HEK293 (cell line): ENCODE measurements around the gene AVP.
A peak's percentile ranks its signal among the peaks of the same experiment; 100 is the strongest.
"Not testable (repeated sequence)": the region's sequence is repeated elsewhere in the genome, so short reads cannot be mapped to it uniquely, and the experiment has no call there.

Experiments
- CTCF ChIA-PET: fragments of 350-600 bp; formaldehyde crosslinking; extraction: SDS; loops from one replicate; lab custom pipeline; 2021; ENCODE audit warnings: antibody characterized with exemption; lab: Yijun Ruan, JAX
- POLR2A ChIA-PET: fragments of 300-600 bp; formaldehyde crosslinking; extraction: SDS; loops from one replicate; lab custom pipeline; 2020; ENCODE audit warnings: antibody characterized with exemption, inconsistent platforms; lab: Yijun Ruan, JAX
- H3K27ac ChIP-seq: fragments of 200-500 bp; sonication (Bioruptor generic); 2 replicates; pipeline ENCODE4 v1.5.1; 2014; ENCODE audit warnings: low read depth, low read length, control low read depth, inconsistent platforms; ENCODE audit errors: extremely low read depth
- H3K36me3 ChIP-seq, 2 experiments: fragments of 200-500 bp in 1 of 2; sonication (Bioruptor generic) in 1 of 2; 1 replicate in 1 of 2; 2 replicates in 1 of 2; pipeline ENCODE4 v1.5.1; 2014 to 2017; ENCODE audit warnings: inconsistent platforms in 2 of 2, low read length in 2 of 2; ENCODE audit not compliant: control insufficient read depth in 2 of 2, insufficient read depth in 1 of 2
- H3K4me1 ChIP-seq: fragments of 200-500 bp; sonication (Bioruptor generic); 2 replicates; pipeline ENCODE4 v1.5.1; 2014; ENCODE audit warnings: mild to moderate bottlenecking, low read length, inconsistent platforms; ENCODE audit not compliant: control insufficient read depth, insufficient read depth
- H3K4me3 ChIP-seq: 2 replicates; pipeline ENCODE4 v1.5.1; 2011; ENCODE audit warnings: low read depth, mild to moderate bottlenecking, control low read depth, low read length, moderate library complexity
- H3K9me3 ChIP-seq: fragments of 200-500 bp; sonication (Bioruptor generic); 2 replicates; pipeline ENCODE4 v1.5.1; 2014; ENCODE audit warnings: low read depth, low read length, inconsistent platforms; ENCODE audit not compliant: control insufficient read depth, insufficient read depth
- BCL11B ChIP-seq: fragments of 450-650 bp; formaldehyde crosslinking; IDR thresholded peaks from 2 replicates; pipeline ENCODE4 v1.5.1; 2016; ENCODE audit warnings: low read depth, missing biosample characterization, missing genetic modification characterization
- KLF16 ChIP-seq: fragments of 450-650 bp; formaldehyde crosslinking; IDR thresholded peaks from 2 replicates; pipeline ENCODE4 v1.5.1; 2017; ENCODE audit warnings: missing biosample characterization, missing genetic modification characterization
- KLF8 ChIP-seq: fragments of 450-650 bp; formaldehyde crosslinking; IDR thresholded peaks from 2 replicates; pipeline ENCODE4 v1.5.1; 2016; ENCODE audit warnings: missing biosample characterization, missing genetic modification characterization
- OSR2 ChIP-seq: fragments of 450-650 bp; formaldehyde crosslinking; IDR thresholded peaks from 2 replicates; pipeline ENCODE4 v1.5.1; 2016; ENCODE audit warnings: missing biosample characterization, missing genetic modification characterization
- PRDM4 ChIP-seq: fragments of 450-650 bp; formaldehyde crosslinking; IDR thresholded peaks from 2 replicates; pipeline ENCODE4 v1.5.1; 2017; ENCODE audit warnings: missing biosample characterization, missing genetic modification characterization
- ZFP37 ChIP-seq: fragments of 450-650 bp; formaldehyde crosslinking; IDR thresholded peaks from 2 replicates; pipeline ENCODE4 v1.5.1; 2016; ENCODE audit warnings: missing biosample characterization, missing genetic modification characterization
- ZNF155 ChIP-seq: fragments of 450-650 bp; formaldehyde crosslinking; IDR thresholded peaks from 2 replicates; pipeline ENCODE4 v1.5.1; 2016; ENCODE audit warnings: missing biosample characterization, missing genetic modification characterization
- ZNF16 ChIP-seq: fragments of 450-650 bp; formaldehyde crosslinking; IDR thresholded peaks from 2 replicates; pipeline ENCODE4 v1.5.1; 2016; ENCODE audit warnings: low read depth, missing biosample characterization, missing genetic modification characterization
- ZNF24 ChIP-seq: fragments of 450-650 bp; formaldehyde crosslinking; IDR thresholded peaks from 2 replicates; pipeline ENCODE4 v1.5.1; 2016; ENCODE audit warnings: missing biosample characterization, missing genetic modification characterization
- ZNF266 ChIP-seq: fragments of 450-650 bp; formaldehyde crosslinking; IDR thresholded peaks from 2 replicates; pipeline ENCODE4 v1.5.1; 2016; ENCODE audit warnings: missing biosample characterization, missing genetic modification characterization, low read depth
- ZNF280C ChIP-seq: fragments of 450-650 bp; formaldehyde crosslinking; IDR thresholded peaks from 2 replicates; pipeline ENCODE4 v1.5.1; 2016; ENCODE audit warnings: missing biosample characterization, missing genetic modification characterization
- ZNF555 ChIP-seq: fragments of 450-650 bp; formaldehyde crosslinking; conservative IDR thresholded peaks from 2 replicates; pipeline ENCODE4 v1.5.1; 2017; ENCODE audit warnings: missing biosample characterization, mild to moderate bottlenecking, missing genetic modification characterization, inconsistent platforms
- ZNF596 ChIP-seq: fragments of 450-650 bp; IDR thresholded peaks from 2 replicates; pipeline ENCODE4 v1.5.0; 2018; ENCODE audit warnings: missing biosample characterization, mild to moderate bottlenecking, missing genetic modification characterization, moderate library complexity
- ZNF768 ChIP-seq: fragments of 450-650 bp; formaldehyde crosslinking; IDR thresholded peaks from 2 replicates; pipeline ENCODE4 v1.5.1; 2018; ENCODE audit warnings: missing biosample characterization, mild to moderate bottlenecking, missing genetic modification characterization
- ZNF777 ChIP-seq: fragments of 450-650 bp; formaldehyde crosslinking; IDR thresholded peaks from 2 replicates; pipeline ENCODE4 v1.5.1; 2017; ENCODE audit warnings: missing biosample characterization, missing genetic modification characterization, borderline replicate concordance
- ZNF791 ChIP-seq: fragments of 450-650 bp; formaldehyde crosslinking; IDR thresholded peaks from 2 replicates; pipeline ENCODE4 v1.5.1; 2016; ENCODE audit warnings: missing biosample characterization, missing genetic modification characterization
- ZXDB ChIP-seq: fragments of 450-650 bp; formaldehyde crosslinking; IDR thresholded peaks from 2 replicates; pipeline ENCODE4 v1.5.1; 2016; ENCODE audit warnings: missing biosample characterization, missing genetic modification characterization
- TF ChIP-seq, protein P1 (sequence below): sonication (generic); formaldehyde crosslinking; IDR thresholded peaks from 2 replicates; pipeline ENCODE4 v1.8.1; 2022; ENCODE audit warnings: mild to moderate bottlenecking, moderate library complexity, missing genetic modification reagents
- TF ChIP-seq, protein P2 (sequence below): fragments of 450-650 bp; formaldehyde crosslinking; IDR thresholded peaks from 2 replicates; pipeline ENCODE4; 2016; ENCODE audit warnings: missing biosample characterization, missing genetic modification characterization

The AVP gene

GRCh38 chr20:3068075-3068474, 16.4 kb downstream of the AVP start:
- no peak for TF ChIP-seq ZNF596 (tag by site-specific recombination)
- TF ChIP-seq, protein P1, sequence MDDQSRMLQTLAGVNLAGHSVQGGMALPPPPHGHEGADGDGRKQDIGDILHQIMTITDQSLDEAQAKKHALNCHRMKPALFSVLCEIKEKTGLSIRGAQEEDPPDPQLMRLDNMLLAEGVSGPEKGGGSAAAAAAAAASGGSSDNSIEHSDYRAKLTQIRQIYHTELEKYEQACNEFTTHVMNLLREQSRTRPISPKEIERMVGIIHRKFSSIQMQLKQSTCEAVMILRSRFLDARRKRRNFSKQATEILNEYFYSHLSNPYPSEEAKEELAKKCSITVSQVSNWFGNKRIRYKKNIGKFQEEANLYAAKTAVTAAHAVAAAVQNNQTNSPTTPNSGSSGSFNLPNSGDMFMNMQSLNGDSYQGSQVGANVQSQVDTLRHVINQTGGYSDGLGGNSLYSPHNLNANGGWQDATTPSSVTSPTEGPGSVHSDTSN, result no peak
- TF ChIP-seq KLF8, result no peak
- TF ChIP-seq OSR2 (tag by site-specific recombination), result peak; percentile 33; the same call in 1 of the 2 replicates
- TF ChIP-seq, protein P2, sequence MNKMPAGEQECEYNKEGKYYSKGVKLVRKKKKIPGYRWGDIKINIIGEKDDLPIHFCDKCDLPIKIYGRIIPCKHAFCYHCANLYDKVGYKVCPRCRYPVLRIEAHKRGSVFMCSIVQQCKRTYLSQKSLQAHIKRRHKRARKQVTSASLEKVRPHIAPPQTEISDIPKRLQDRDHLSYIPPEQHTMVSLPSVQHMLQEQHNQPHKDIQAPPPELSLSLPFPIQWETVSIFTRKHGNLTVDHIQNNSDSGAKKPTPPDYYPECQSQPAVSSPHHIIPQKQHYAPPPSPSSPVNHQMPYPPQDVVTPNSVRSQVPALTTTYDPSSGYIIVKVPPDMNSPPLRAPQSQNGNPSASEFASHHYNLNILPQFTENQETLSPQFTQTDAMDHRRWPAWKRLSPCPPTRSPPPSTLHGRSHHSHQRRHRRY (tag by site-specific recombination), result no peak
- Histone ChIP-seq H3K27ac (no peak overlapping the region), H3K4me3 (no peak overlapping the region), H3K36me3 (no peaks in the 10 kb centered on the region), H3K4me1 (no peaks in the 10 kb centered on the region), H3K9me3 (no peaks in the 10 kb centered on the region)
- ChIA-PET CTCF (interaction anchor here (0.7 kb wide), 1 partner anchor 10 kb away, joined by 4 read pairs; no protein-coding TSS in a partner anchor), POLR2A (no interaction called here)

- CTCF ChIA-PET, result no interaction called here
Observed at GRCh38 chr20:3067139-3068014, 17.1 kb downstream of the AVP start.

GRCh38 chr20:3064119-3064518, 20.4 kb downstream of the AVP start:
- CTCF ChIA-PET, result interaction anchor here (0.6 to 1.6 kb wide), 2 partner anchors 10 to 889 kb away, joined by 4 to 5 read pairs; no protein-coding TSS in a partner anchor
- H3K36me3 ChIP-seq, H3K27ac ChIP-seq, H3K9me3 ChIP-seq, H3K4me3 ChIP-seq, H3K4me1 ChIP-seq, POLR2A ChIA-PET: not testable (repeated sequence)

More at GRCh38 chr20:3067139-3068014, 17.1 kb downstream of the AVP start:
- Histone ChIP-seq H3K36me3 (no peaks in the 10 kb centered on the region), H3K27ac (no peak overlapping the region), H3K4me3 (no peak overlapping the region), H3K9me3 (no peaks in the 10 kb centered on the region), H3K4me1 (no peaks in the 10 kb centered on the region)
- no peak for TF ChIP-seq ZNF555 (tag by site-specific recombination)
- TF ChIP-seq PRDM4 (tag by site-specific recombination), result no peak
- TF ChIP-seq BCL11B (tag by site-specific recombination), result no peak
- no peak for TF ChIP-seq ZNF791 (tag by site-specific recombination)
- no peak for TF ChIP-seq ZNF266 (tag by site-specific recombination)
- POLR2A ChIA-PET, result no interaction called here

DNA sequence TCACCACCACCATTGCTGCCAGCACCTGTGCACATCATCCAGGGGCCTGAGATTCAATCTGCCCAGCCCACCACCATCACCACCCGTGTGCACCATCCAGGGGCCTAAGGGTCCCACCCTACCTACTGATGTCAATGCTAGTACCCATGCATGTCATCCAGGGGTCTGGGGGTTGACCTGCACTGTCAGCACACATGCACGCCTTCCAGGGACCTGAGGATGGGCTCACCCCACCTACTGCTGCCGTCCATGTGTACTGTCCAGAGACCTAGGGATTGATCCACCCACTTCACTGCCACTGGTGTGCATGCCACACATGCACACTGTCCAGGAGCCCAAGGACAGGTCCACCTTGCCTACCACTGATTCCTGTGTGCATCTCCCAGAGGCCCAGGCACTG, 25.0 kb downstream of the AVP start:
- H3K36me3 ChIP-seq, result no peaks in the 10 kb centered on the region
- no peak overlapping the region for H3K27ac ChIP-seq
- no peak overlapping the region for H3K4me3 ChIP-seq
- H3K4me1 ChIP-seq, result no peaks in the 10 kb centered on the region
- no peaks in the 10 kb centered on the region for H3K9me3 ChIP-seq
- ChIA-PET POLR2A (no interaction called here), CTCF (interaction anchor here (1.0 kb wide), 1 partner anchor 10 kb away, joined by 4 read pairs; no protein-coding TSS in a partner anchor)
- TF ChIP-seq, protein P2 (tag by site-specific recombination), result no peak
- TF ChIP-seq ZNF777 (tag by site-specific recombination) (no peak), ZFP37 (tag by site-specific recombination) (no peak), KLF16 (tag by site-specific recombination) (no peak), ZNF155 (no peak), ZNF16 (tag by site-specific recombination) (no peak), ZNF280C (tag by site-specific recombination) (no peak), ZNF768 (tag by site-specific recombination) (no peak), ZXDB (no peak), ZNF24 (tag by site-specific recombination) (no peak)
